GM23248 (cell line): Measurements from ENCODE around the gene IZUMO4. TPM values are rescaled to one million over a fixed set of nuclear protein-coding genes. Genes with fewer than 3 reads are reported as not detected.

ENCODE experiments used
- DNase-seq: peaks from one replicate; pipeline ENCODE4 v3.0.0-alpha.2; 2015
- H2AFZ ChIP-seq: fragments of 200-600 bp; sonication (generic); 2 replicates; pipeline ENCODE4 v1.6.1; 2016; ENCODE audit warnings: antibody characterized with exemption
- H3F3A ChIP-seq: fragments of 200-600 bp; sonication (generic); 2 replicates; pipeline ENCODE4 v1.6.1; 2016; ENCODE audit warnings: mild to moderate bottlenecking, antibody characterized with exemption, mixed run types; ENCODE audit not compliant: insufficient read depth
- H3K27ac ChIP-seq: fragments of 200-600 bp; sonication (generic); 2 replicates; pipeline ENCODE4 v1.5.1; 2016; ENCODE audit warnings: mild to moderate bottlenecking
- H3K27me3 ChIP-seq: fragments of 200-600 bp; sonication (generic); replicated peaks from 2 replicates; pipeline ENCODE4 v1.6.1; 2016; ENCODE audit warnings: mild to moderate bottlenecking; ENCODE audit not compliant: insufficient read depth
- H3K36me3 ChIP-seq: fragments of 200-600 bp; sonication (generic); 2 replicates; pipeline ENCODE4 v1.6.1; 2016; ENCODE audit warnings: low read depth, mild to moderate bottlenecking
- H3K4me1 ChIP-seq: fragments of 200-600 bp; sonication (generic); 2 replicates; pipeline ENCODE4 v1.6.1; 2016; ENCODE audit warnings: mild to moderate bottlenecking; ENCODE audit not compliant: insufficient read depth
- H3K4me2 ChIP-seq: fragments of 200-600 bp; sonication (generic); one replicate; pipeline ENCODE4 v1.6.1; 2016; ENCODE audit warnings: mild to moderate bottlenecking; ENCODE audit not compliant: unreplicated experiment
- H3K4me3 ChIP-seq: fragments of 200-600 bp; sonication (generic); 2 replicates; pipeline ENCODE4 v1.5.1; 2016; ENCODE audit warnings: mild to moderate bottlenecking
- H3K79me2 ChIP-seq: fragments of 200-600 bp; sonication (generic); 2 replicates; pipeline ENCODE4 v1.6.1; 2016; ENCODE audit warnings: mild to moderate bottlenecking; ENCODE audit not compliant: insufficient read depth
- H3K9ac ChIP-seq: fragments of 200-600 bp; sonication (generic); 2 replicates; pipeline ENCODE4 v1.6.1; 2016; ENCODE audit warnings: mild to moderate bottlenecking
- H3K9me2 ChIP-seq: fragments of 200-600 bp; sonication (generic); 2 replicates; pipeline ENCODE4 v1.6.1; 2016; ENCODE audit warnings: mixed run types, mild to moderate bottlenecking, moderate library complexity; ENCODE audit not compliant: insufficient read depth
- H3K9me3 ChIP-seq: fragments of 200-600 bp; sonication (generic); one replicate; pipeline ENCODE4 v1.6.1; 2017; ENCODE audit warnings: low read depth
- H4K20me1 ChIP-seq: fragments of 200-600 bp; sonication (generic); 2 replicates; pipeline ENCODE4 v1.6.0; 2016; ENCODE audit not compliant: insufficient read depth
- EZH2 ChIP-seq: fragments of 200-600 bp; sonication (generic); IDR thresholded peaks from 2 replicates; pipeline ENCODE4 v1.6.1; 2018; ENCODE audit warnings: antibody characterized with exemption, mild to moderate bottlenecking; ENCODE audit not compliant: insufficient read depth, poor library complexity, severe bottlenecking
- EZH2phosphoT487 ChIP-seq: fragments of 200-600 bp; sonication (generic); IDR thresholded peaks from 2 replicates; pipeline ENCODE4 v1.6.1; 2018; ENCODE audit warnings: antibody characterized with exemption, moderate library complexity, mild to moderate bottlenecking, low read depth; ENCODE audit not compliant: insufficient read depth
- WGBS, 2 experiments: methylation state at CpG; one replicate each; pipeline ENCODE4 v1.1.6; 2015 to 2017; ENCODE audit warnings: low lambda C conversion rate in 2 of 2, low coverage in 1 of 2; ENCODE audit errors: missing lambda C conversion rate in 2 of 2; 5-methylcytosine and 5-hydroxymethylcytosine counted together
- in situ Hi-C: fragments of 300-500 bp; cut with MboI; formaldehyde crosslinking; loops from 2 replicates; pipeline ENCODE4 v1.15.0; 2020
- polyA plus RNA-seq: library from polyadenylated mRNA; unstranded; fragments of >200 nt; fragmentation: Nextera tagmentation; extraction: Ambion mirVana; gene quantifications from 2 replicates; pipeline ENCODE4 v1.2.1, GENCODE V29; 2016
- total RNA-seq: library from RNA; depleted of rRNA; stranded (reverse); fragments of >200 nt; shearing (Covaris generic); gene quantifications from 2 replicates; pipeline ENCODE4 v1.2.3, GENCODE V29; 2014; rRNA removed

IZUMO4 gene
- total RNA-seq (1.6 and 2.3 TPM in 2 replicates), polyA plus RNA-seq (0.89 and 1.5 TPM in 2 replicates)

- peaks cover 25% of the 10 kb centered on the region for H3F3A ChIP-seq
- TF ChIP-seq EZH2phosphoT487 (no peak), EZH2 (no peak)
- WGBS, 2 experiments = 1 to 2% methylated on average over 30 to 61 of the region's 70 CpGs
- H3K9ac ChIP-seq = peak within 1 kb of the TSS; percentile 88
- H3K36me3 ChIP-seq = peaks cover 3% of the 10 kb centered on the region; the same call in 1 of the 2 replicates
- H3K27ac ChIP-seq = peak within 1 kb of the TSS; percentile 88
- peaks cover 7% of the 10 kb centered on the region for H3K4me1 ChIP-seq
- H3K9me2 ChIP-seq = no peaks in the 10 kb centered on the region
- in situ Hi-C loops = no loop called here
- peak; percentile 97 for DNase-seq
- no peaks in the 10 kb centered on the region for H3K9me3 ChIP-seq
- H3K4me2 ChIP-seq = peak within 1 kb of the TSS; percentile 96
- H3K4me3 ChIP-seq = peak within 1 kb of the TSS; percentile 90
- H3K79me2 ChIP-seq = peaks cover 50% of the 10 kb centered on the region
- no peaks in the 10 kb centered on the region for H3K27me3 ChIP-seq
- H2AFZ ChIP-seq = peak within 1 kb of the TSS; percentile 69
- no peaks in the 10 kb centered on the region for H4K20me1 ChIP-seq
Observed at GRCh38 chr19:2096480-2097202, at the start of gene IZUMO4. TSS of gene IZUMO4 (plus strand) at chr19:2096915. CDS start at chr19:2096946, 31 bp downstream.

GRCh38 chr19:2047076-2047448 is 49.7 kb upstream of the IZUMO4 start:
- Histone ChIP-seq H2AFZ (no peak overlapping the region), H3F3A (no peaks in the 10 kb centered on the region), H3K9me3 (no peaks in the 10 kb centered on the region), H3K4me1 (peaks cover 18% of the 10 kb centered on the region; the same call in 1 of the 2 replicates), H4K20me1 (peaks cover 8% of the 10 kb centered on the region), H3K4me3 (no peak overlapping the region), H3K27ac (no peak overlapping the region), H3K9ac (no peak overlapping the region), H3K27me3 (no peaks in the 10 kb centered on the region), H3K36me3 (peaks cover 17% of the 10 kb centered on the region; the same call in 1 of the 2 replicates), H3K79me2 (peaks cover 59% of the 10 kb centered on the region), H3K4me2 (no peak overlapping the region), H3K9me2 (no peaks in the 10 kb centered on the region)
- 90 to 91% methylated on average over 5 to 6 of the region's 6 CpGs for WGBS, 2 experiments
- TF ChIP-seq EZH2phosphoT487 = no peak
- no peak for TF ChIP-seq EZH2
- DNase-seq = no peak
- in situ Hi-C loops = no loop called here

- 75 to 84% methylated on average over 11 to 22 of the region's 22 CpGs for WGBS, 2 experiments
- no peak overlapping the region for H3K27ac ChIP-seq
- H3F3A ChIP-seq = no peaks in the 10 kb centered on the region
- no peak overlapping the region for H3K4me2 ChIP-seq
- no peak overlapping the region for H3K9ac ChIP-seq
- peaks cover 8% of the 10 kb centered on the region for H4K20me1 ChIP-seq
- H3K4me3 ChIP-seq = no peak overlapping the region
- H3K4me1 ChIP-seq = peaks cover 18% of the 10 kb centered on the region; the same call in 1 of the 2 replicates
- TF ChIP-seq EZH2 (no peak), EZH2phosphoT487 (no peak)
- H3K27me3 ChIP-seq = no peaks in the 10 kb centered on the region
- H3K79me2 ChIP-seq = peaks cover 59% of the 10 kb centered on the region
- H3K9me2 ChIP-seq = no peaks in the 10 kb centered on the region
- no peak overlapping the region for H2AFZ ChIP-seq
- peaks cover 14% of the 10 kb centered on the region; the same call in 1 of the 2 replicates for H3K36me3 ChIP-seq
- in situ Hi-C loops = no loop called here
- peak; percentile 58 for DNase-seq
- no peaks in the 10 kb centered on the region for H3K9me3 ChIP-seq
Observed at GRCh38 chr19:2047449-2048103, 49.1 kb upstream of the IZUMO4 start.

GRCh38 chr19:2048104-2048958 is 48.4 kb upstream of the IZUMO4 start:
- Histone ChIP-seq H3K36me3 (peaks cover 9% of the 10 kb centered on the region; the same call in 1 of the 2 replicates), H3K79me2 (peaks cover 59% of the 10 kb centered on the region), H3K27ac (no peak overlapping the region), H3K9ac (peak overlapping the region; percentile 85; the same call in 1 of the 2 replicates), H3K9me3 (no peaks in the 10 kb centered on the region), H3K4me2 (peak overlapping the region; percentile 97), H3K9me2 (no peaks in the 10 kb centered on the region), H2AFZ (no peak overlapping the region), H3K4me3 (peak overlapping the region; percentile 97; the same call in 1 of the 2 replicates), H3F3A (no peaks in the 10 kb centered on the region), H3K4me1 (peaks cover 18% of the 10 kb centered on the region; the same call in 1 of the 2 replicates), H4K20me1 (peaks cover 8% of the 10 kb centered on the region), H3K27me3 (no peaks in the 10 kb centered on the region)
- DNase-seq = no peak
- in situ Hi-C loops = no loop called here
- 84 to 86% methylated on average over 16 to 17 of the region's 17 CpGs for WGBS, 2 experiments
- TF ChIP-seq EZH2 (no peak), EZH2phosphoT487 (no peak)
